ENCODE results near the gene BNC2.

- TF ChIP-seq GATA3 (IDR thresholded peaks at IDR 0.05; ENCODE audit: low read depth, low read length) = no peak
- no peak for TF ChIP-seq GATA2 (IDR thresholded peaks at IDR 0.05; ENCODE audit: low read depth, low read length)
Measured at GRCh38 chr9:16899606-16900005, 29.1 kb upstream of the BNC2 start.
